ENCODE measurements around the gene SEMA4G. TPM values are rescaled to one million over a fixed set of nuclear protein-coding genes. Genes with fewer than 3 reads are reported as not detected.

The SEMA4G gene
- total RNA-seq, 1 experiment from 2014 or later = 8.5 TPM

GRCh38 chr10:100939763-100940344 is 29.4 kb upstream of the SEMA4G start:
- H2AFZ ChIP-seq (ENCODE audit: low read length) = no peak overlapping the region
- H4K20me1 ChIP-seq (ENCODE audit: control insufficient read depth, insufficient read depth, insufficient read length) = no peaks in the 10 kb centered on the region
- no peak overlapping the region for H3K27ac ChIP-seq (ENCODE audit: insufficient read length, low read depth, low read length)
- no peak overlapping the region for H2AK5ac ChIP-seq (ENCODE audit: insufficient read length, low read length)
- no peak overlapping the region for H3K18ac ChIP-seq (ENCODE audit: insufficient read length, low read depth, low read length)
- Mint-ChIP-seq H3K36me3 (ENCODE audit: insufficient read depth in 1 of 3, low read depth in 3 of 3) (peaks cover 16 to 64% (median 45%) of the 10 kb centered on the region in 3 experiments; a peak in 6 of 7 replicates), H3K9me3 (no peaks in the 10 kb centered on the region), H3K27ac (no peak overlapping the region), H3K4me3 (no peak overlapping the region), H3K27me3 (ENCODE audit: low read depth) (no peaks in the 10 kb centered on the region), H3K4me1 (no peaks in the 10 kb centered on the region)
- H3K4ac ChIP-seq (ENCODE audit: low read depth, low read length) = no peak overlapping the region
- no peak overlapping the region for H3K23ac ChIP-seq (ENCODE audit: insufficient read length, low read depth, low read length)
- no peak overlapping the region for H3K56ac ChIP-seq (ENCODE audit: insufficient read length, low read depth, low read length)
- no peaks in the 10 kb centered on the region; the same call in 1 of the 2 replicates for H3K4me1 ChIP-seq (ENCODE audit: insufficient read depth, low read length)
- no peak overlapping the region for H2BK20ac ChIP-seq (ENCODE audit: low read depth, low read length, poor library complexity, severe bottlenecking)
- no peak overlapping the region for H4K5ac ChIP-seq (ENCODE audit: insufficient read length, low read depth, low read length)
- H4K91ac ChIP-seq (ENCODE audit: insufficient read length, low read depth, low read length) = no peak overlapping the region
- TF ChIP-seq CTCF (conservative IDR thresholded peaks at IDR 0.05) = no peak
- H3T11ph ChIP-seq (ENCODE audit: low read length) = no peak overlapping the region
- no peak for DNase-seq
- H2BK120ac ChIP-seq (ENCODE audit: low read depth, low read length, poor library complexity, severe bottlenecking) = no peak overlapping the region
- H3K23me2 ChIP-seq (ENCODE audit: insufficient read length, low read depth, low read length, poor library complexity, severe bottlenecking) = no peaks in the 10 kb centered on the region
- no peaks in the 10 kb centered on the region for H3K79me1 ChIP-seq (ENCODE audit: insufficient read depth, low read depth, low read length, poor library complexity, severe bottlenecking)
- no peaks in the 10 kb centered on the region for H3K27me3 ChIP-seq (ENCODE audit: insufficient read depth, low read length)
- H3K9ac ChIP-seq (ENCODE audit: extremely low read depth, insufficient read length, low read length) = no peak overlapping the region
- H3K9me3 ChIP-seq (ENCODE audit: control insufficient read depth, low read depth, low read length) = no peaks in the 10 kb centered on the region
- no peaks in the 10 kb centered on the region for H3K79me2 ChIP-seq (ENCODE audit: insufficient read depth, low read length)
- no peak overlapping the region for H2BK15ac ChIP-seq (ENCODE audit: low read depth, low read length)
- no peak overlapping the region for H2BK5ac ChIP-seq (ENCODE audit: insufficient read length, low read length)
- no peak overlapping the region for H3K4me2 ChIP-seq (ENCODE audit: insufficient read depth, insufficient read length, low read length)
- no peak overlapping the region for H3K14ac ChIP-seq (ENCODE audit: insufficient read depth, low read length)
- H2BK12ac ChIP-seq (ENCODE audit: insufficient read length, low read depth, low read length) = no peak overlapping the region
- no peak overlapping the region for H4K8ac ChIP-seq (replicated peaks; ENCODE audit: insufficient read length, low read depth, low read length)
